Neuronal stem cell (in vitro differentiated cells): ENCODE measurements around the gene TRAPPC3L.

Experiments
- DNase-seq: peaks from one replicate; pipeline ENCODE4 v3.0.0-alpha.2; 2013; ENCODE audit warnings: low spot score
- H2AFZ ChIP-seq: one replicate; pipeline ENCODE4 v1.6.1; 2013; ENCODE audit warnings: mild to moderate bottlenecking, low read length, inconsistent platforms
- H2AK5ac ChIP-seq: 2 replicates; pipeline ENCODE4 v1.6.1; 2013; ENCODE audit warnings: low read depth, mild to moderate bottlenecking, inconsistent platforms, low read length, moderate library complexity, mixed read lengths
- H2BK120ac ChIP-seq: 2 replicates; pipeline ENCODE4 v1.6.1; 2013; ENCODE audit warnings: low read depth, mild to moderate bottlenecking, inconsistent platforms, low read length, moderate library complexity, mixed read lengths
- H2BK12ac ChIP-seq: one replicate; pipeline ENCODE4 v1.6.1; 2013; ENCODE audit warnings: low read length, inconsistent platforms
- H2BK15ac ChIP-seq: 2 replicates; pipeline ENCODE4 v1.6.1; 2013; ENCODE audit warnings: mild to moderate bottlenecking, low read length, inconsistent platforms, mixed read lengths
- H2BK5ac ChIP-seq: one replicate; pipeline ENCODE4 v1.6.1; 2013; ENCODE audit warnings: inconsistent platforms, mild to moderate bottlenecking, low read length, moderate library complexity
- H3K14ac ChIP-seq: one replicate; pipeline ENCODE4 v1.6.1; 2013; ENCODE audit warnings: low read length, inconsistent platforms
- H3K18ac ChIP-seq: 2 replicates; pipeline ENCODE4 v1.6.1; 2013; ENCODE audit warnings: low read length, inconsistent platforms
- H3K23ac ChIP-seq: 2 replicates; pipeline ENCODE4 v1.6.1; 2013; ENCODE audit warnings: low read depth, mild to moderate bottlenecking, mixed read lengths, low read length, inconsistent platforms; ENCODE audit not compliant: poor library complexity
- H3K27ac ChIP-seq: replicated peaks from 3 replicates; pipeline ENCODE4 v1.5.1; 2013; ENCODE audit warnings: low read length, inconsistent platforms
- H3K27me3 ChIP-seq, 3 experiments: 2 replicates each; pipeline ENCODE4 v1.6.1; 2013; ENCODE audit warnings: low read length in 3 of 3, mild to moderate bottlenecking in 2 of 3, inconsistent platforms in 1 of 3, low read depth in 1 of 3, mixed read lengths in 1 of 3, moderate library complexity in 1 of 3; ENCODE audit not compliant: control insufficient read depth in 3 of 3, insufficient read depth in 3 of 3
- H3K36me3 ChIP-seq, 2 donors: replicated peaks in 1 of 2; 2 replicates each; pipeline ENCODE4 v1.6.1; 2013; ENCODE audit warnings: low read length in 2 of 2; ENCODE audit not compliant: control insufficient read depth in 2 of 2, insufficient read depth in 2 of 2
- H3K4ac ChIP-seq: 2 replicates; pipeline ENCODE4 v1.6.1; 2013; ENCODE audit warnings: inconsistent platforms, mild to moderate bottlenecking, low read length, moderate library complexity
- H3K4me1 ChIP-seq, 2 donors: 1 replicate in 1 of 2; 2 replicates in 1 of 2; pipeline ENCODE4 v1.6.1; 2013; ENCODE audit warnings: low read length in 2 of 2, low read depth in 1 of 2; ENCODE audit not compliant: control insufficient read depth in 2 of 2, insufficient read depth in 1 of 2
- H3K4me2 ChIP-seq: one replicate; pipeline ENCODE4 v1.6.1; 2013; ENCODE audit warnings: mild to moderate bottlenecking, low read length, inconsistent platforms; ENCODE audit not compliant: insufficient read depth, poor library complexity, severe bottlenecking
- H3K4me3 ChIP-seq, 2 donors: 2 replicates each; pipeline ENCODE4 v1.5.1; 2013; ENCODE audit warnings: low read length in 2 of 2, mild to moderate bottlenecking in 2 of 2, inconsistent platforms in 1 of 2, moderate library complexity in 1 of 2
- H3K79me1 ChIP-seq: one replicate; pipeline ENCODE4 v1.6.1; 2013; ENCODE audit warnings: low read depth, mild to moderate bottlenecking, inconsistent platforms, low read length, moderate library complexity
- H3K9ac ChIP-seq: one replicate; pipeline ENCODE4 v1.6.1; 2013; ENCODE audit warnings: mild to moderate bottlenecking, low read depth, low read length, inconsistent platforms; ENCODE audit not compliant: poor library complexity
- H3K9me3 ChIP-seq, 2 donors: replicated peaks in 1 of 2; 2 replicates each; pipeline versions ENCODE3 to v1.6.1; 2013; ENCODE audit warnings: low read length in 2 of 2, mild to moderate bottlenecking in 2 of 2, inconsistent platforms in 1 of 2, low read depth in 1 of 2, mixed read lengths in 1 of 2, moderate library complexity in 1 of 2; ENCODE audit not compliant: control insufficient read depth in 2 of 2, insufficient read depth in 1 of 2
- H4K8ac ChIP-seq: one replicate; pipeline ENCODE4 v1.6.1; 2013; ENCODE audit warnings: low read depth, mild to moderate bottlenecking, inconsistent platforms, low read length, moderate library complexity
- H4K91ac ChIP-seq: one replicate; pipeline ENCODE4 v1.6.1; 2013; ENCODE audit warnings: low read length, low read depth, mild to moderate bottlenecking, inconsistent platforms; ENCODE audit not compliant: poor library complexity
- WGBS, 2 donors: extraction: QIAGEN DNeasy Blood & Tissue Kit; methylation state at CpG; one replicate each; pipeline ENCODE4 v1.1.7; 2013; ENCODE audit warnings: missing lambda C conversion rate in 2 of 2, mixed read lengths in 1 of 2; ENCODE audit not compliant: insufficient read length in 2 of 2, insufficient replicate concordance in 1 of 2; ENCODE audit errors: extremely low coverage in 2 of 2; 5-methylcytosine and 5-hydroxymethylcytosine counted together

The TRAPPC3L gene

GRCh38 chr6:116575227-116575626 is 29.7 kb upstream of the TRAPPC3L start:
- no peaks in the 10 kb centered on the region for H3K27me3 ChIP-seq
- no peaks in the 10 kb centered on the region for H3K9me3 ChIP-seq
- H3K4ac ChIP-seq = no peak overlapping the region
- no peak overlapping the region for H2BK5ac ChIP-seq
- H3K36me3 ChIP-seq = peaks cover 0 to 55% of the 10 kb centered on the region in 2 donors
- no CpG with 5 or more reads among the region's 2 CpGs for WGBS, 2 donors
- H3K9ac ChIP-seq = no peak overlapping the region
- no peak overlapping the region for H3K4me2 ChIP-seq
- no peak overlapping the region for H4K8ac ChIP-seq
- no peak overlapping the region for H2BK15ac ChIP-seq
- H2AK5ac ChIP-seq = no peak overlapping the region
- H3K18ac ChIP-seq = no peak overlapping the region
- no peak overlapping the region for H2BK120ac ChIP-seq
- no peak overlapping the region for H2AFZ ChIP-seq
- H3K23ac ChIP-seq = no peak overlapping the region
- no peak overlapping the region for H3K4me3 ChIP-seq
- peaks cover 0 to 3% of the 10 kb centered on the region in 2 donors for H3K4me1 ChIP-seq
- H2BK12ac ChIP-seq = no peak overlapping the region
- no peak for DNase-seq
- no peak overlapping the region for H3K14ac ChIP-seq
- H3K79me1 ChIP-seq = no peaks in the 10 kb centered on the region
- H4K91ac ChIP-seq = no peak overlapping the region
- H3K27ac ChIP-seq = no peak overlapping the region

- Histone ChIP-seq H3K4me2 (peak overlapping the region; percentile 66), H3K79me1 (no peaks in the 10 kb centered on the region), H3K9me3 (no peaks in the 10 kb centered on the region), H3K36me3 (peaks cover 0 to 34% of the 10 kb centered on the region in 2 donors), H4K8ac (no peak overlapping the region), H3K18ac (no peak overlapping the region), H3K27me3 (no peaks in the 10 kb centered on the region), H2BK12ac (no peak overlapping the region), H3K9ac (no peak overlapping the region), H2BK15ac (no peak overlapping the region), H2BK120ac (no peak overlapping the region), H2AK5ac (no peak overlapping the region), H4K91ac (no peak overlapping the region), H2BK5ac (no peak overlapping the region), H3K4me1 (peaks cover 3 to 4% of the 10 kb centered on the region in 2 donors), H3K4me3 (peak overlapping the region; percentile 88 to 95), H2AFZ (peak overlapping the region; percentile 93), H3K14ac (no peak overlapping the region), H3K23ac (no peak overlapping the region), H3K4ac (no peak overlapping the region), H3K27ac (no peak overlapping the region)
- DNase-seq = no peak
- no CpG with 5 or more reads among the region's 7 CpGs for WGBS, 2 donors
These were observed 26.7 kb upstream of the TRAPPC3L start for GRCh38 chr6:116572162-116572561.

- H2BK5ac ChIP-seq = no peak overlapping the region
- no peak overlapping the region for H4K91ac ChIP-seq
- peak overlapping the region; percentile 93 for H3K18ac ChIP-seq
- no peak overlapping the region for H2BK120ac ChIP-seq
- no CpG with 5 or more reads among the region's 12 CpGs for WGBS, 2 donors
- H4K8ac ChIP-seq = no peak overlapping the region
- H3K4me2 ChIP-seq = peak overlapping the region; percentile 41
- peak overlapping the region; percentile 93 for H2AFZ ChIP-seq
- H3K23ac ChIP-seq = peak overlapping the region; percentile 50
- H3K4me3 ChIP-seq = peak overlapping the region; percentile 88 to 95
- no peaks in the 10 kb centered on the region for H3K79me1 ChIP-seq
- H2AK5ac ChIP-seq = no peak overlapping the region
- no peak overlapping the region for H3K14ac ChIP-seq
- no peak for DNase-seq
- H3K27ac ChIP-seq = peak overlapping the region; percentile 81
- H3K4me1 ChIP-seq = peaks cover 3 to 4% of the 10 kb centered on the region in 2 donors
- H3K27me3 ChIP-seq = no peaks in the 10 kb centered on the region
- H3K9ac ChIP-seq = peak overlapping the region; percentile 95
- no peak overlapping the region for H2BK15ac ChIP-seq
- H3K9me3 ChIP-seq = no peaks in the 10 kb centered on the region
- H2BK12ac ChIP-seq = no peak overlapping the region
- H3K4ac ChIP-seq = no peak overlapping the region
- H3K36me3 ChIP-seq = peaks cover 0 to 28% of the 10 kb centered on the region in 2 donors
These were observed 26.2 kb upstream of the TRAPPC3L start for GRCh38 chr6:116571683-116572000.

GRCh38 chr6:116570856-116571682 is 25.6 kb upstream of the TRAPPC3L start, which contains the start of gene RWDD1:
Gene RWDD1 (plus strand): TSS chr6:116571504. CDS start chr6:116571583, 79 bp downstream.
- no peak within 1 kb of the TSS for H2BK15ac ChIP-seq
- H3K14ac ChIP-seq = no peak within 1 kb of the TSS
- no peak within 1 kb of the TSS for H2BK5ac ChIP-seq
- H3K36me3 ChIP-seq = peaks cover 0 to 23% of the 10 kb centered on the region in 2 donors
- no peak within 1 kb of the TSS for H2AK5ac ChIP-seq
- no CpG with 5 or more reads among the region's 62 CpGs for WGBS, 2 donors
- H3K18ac ChIP-seq = peak within 1 kb of the TSS; percentile 93
- peak within 1 kb of the TSS; percentile 50 for H3K23ac ChIP-seq
- H4K91ac ChIP-seq = no peak within 1 kb of the TSS
- H3K27me3 ChIP-seq = no peaks in the 10 kb centered on the region
- H3K9ac ChIP-seq = peak within 1 kb of the TSS; percentile 95
- no peaks in the 10 kb centered on the region for H3K9me3 ChIP-seq
- no peak within 1 kb of the TSS for H3K4ac ChIP-seq
- H3K4me2 ChIP-seq = peak within 1 kb of the TSS; percentile 66
- no peaks in the 10 kb centered on the region for H3K79me1 ChIP-seq
- peak; percentile 98 for DNase-seq
- H3K4me1 ChIP-seq = peaks cover 3 to 4% of the 10 kb centered on the region in 2 donors
- no peak within 1 kb of the TSS for H2BK120ac ChIP-seq
- H4K8ac ChIP-seq = no peak within 1 kb of the TSS
- H3K27ac ChIP-seq = peak within 1 kb of the TSS; percentile 83
- peak within 1 kb of the TSS; percentile 94 for H2AFZ ChIP-seq
- no peak within 1 kb of the TSS for H2BK12ac ChIP-seq
- peak within 1 kb of the TSS; percentile 95 for H3K4me3 ChIP-seq
